Spleen (tissue), 11 donors: ENCODE data around the gene LRRN2. TPM values are rescaled to one million over a fixed set of nuclear protein-coding genes. Genes with fewer than 3 reads are reported as not detected.

Source experiments
- DNase-seq: peaks from one replicate; pipeline ENCODE4 v3.0.0-alpha.2; 2020
- H3K27ac ChIP-seq, 8 donors: fragments of 200-600 bp; sonication (generic) in 7 of 8; 1 replicate in 4 of 8; 2 replicates in 4 of 8; pipeline versions ENCODE4 v1.5.0 to v1.8.0; 2016 to 2021; ENCODE audit warnings: inconsistent platforms in 4 of 8, mild to moderate bottlenecking in 4 of 8, moderate library complexity in 1 of 8
- H3K27me3 ChIP-seq, 7 donors: fragments of 200-600 bp; sonication (generic) in 6 of 7; replicated peaks in 1 of 7; 1 replicate in 4 of 7; 2 replicates in 3 of 7; pipeline versions ENCODE4 v1.5.0 to v1.8.0; 2016 to 2021; ENCODE audit warnings: inconsistent platforms in 3 of 7, mild to moderate bottlenecking in 1 of 7
- H3K36me3 ChIP-seq, 6 donors: fragments of 200-600 bp; sonication (generic) in 5 of 6; 1 replicate in 4 of 6; 2 replicates in 2 of 6; pipeline versions ENCODE4 v1.5.0 to v1.8.0; 2016 to 2021; ENCODE audit warnings: inconsistent platforms in 2 of 6
- H3K4me1 ChIP-seq, 6 donors: fragments of 200-600 bp; sonication (generic) in 5 of 6; 1 replicate in 3 of 6; 2 replicates in 3 of 6; pipeline versions ENCODE4 v1.5.0 to v1.8.0; 2016 to 2021; ENCODE audit warnings: inconsistent platforms in 3 of 6
- H3K4me3 ChIP-seq, 8 donors: fragments of 200-600 bp; sonication (generic) in 7 of 8; 1 replicate in 4 of 8; 2 replicates in 4 of 8; pipeline versions ENCODE4 v1.5.0 to v1.8.0; 2016 to 2021; ENCODE audit warnings: inconsistent platforms in 4 of 8, mild to moderate bottlenecking in 4 of 8, moderate library complexity in 2 of 8
- H3K9me3 ChIP-seq, 8 donors: fragments of 200-600 bp; sonication (generic) in 7 of 8; 1 replicate in 4 of 8; 2 replicates in 4 of 8; pipeline versions ENCODE4 v1.5.0 to v1.8.0; 2016 to 2021; ENCODE audit warnings: inconsistent platforms in 4 of 8
- POLR2A ChIP-seq, 3 donors: fragments of 450-650 bp; IDR thresholded peaks; one replicate each; pipeline ENCODE4 v1.5.1; 2017; ENCODE audit warnings: antibody characterized with exemption in 3 of 3, mild to moderate bottlenecking in 1 of 3
- POLR2AphosphoS5 ChIP-seq, 3 donors: sonication (generic); formaldehyde crosslinking; IDR thresholded peaks; one replicate each; pipeline ENCODE4 v1.5.1; 2017; ENCODE audit warnings: antibody characterized with exemption in 3 of 3
- WGBS, 5 donors: extraction: QIAGEN DNeasy Blood & Tissue Kit in 3 of 5; methylation state at CpG; one replicate each; pipeline versions ENCODE4 v1.1.5 to v1.1.7; 2013 to 2018; 5-methylcytosine and 5-hydroxymethylcytosine counted together
- intact Hi-C: fragments of 100-400 bp; cut with DNase I; formaldehyde crosslinking; loops from one replicate; pipeline ENCODE4 v1.15.0; 2023; ENCODE audit warnings: low total_unique reads
- polyA plus RNA-seq, 3 donors: library from polyadenylated mRNA; stranded (reverse); fragments of 200-250 nt; gene quantifications; one replicate each; pipeline ENCODE4 v1.2.1, GENCODE V29; 2013
- total RNA-seq, 7 donors: library from RNA; depleted of rRNA in 3 of 7; stranded (reverse); fragments of >200 nt in 3 of 7; fragmentation: NEBNext Ultra II Directional in 4 of 7; extraction: Animal tissue kit (Norgen Biotek cat#: 25700) in 4 of 7; gene quantifications; one replicate each; pipeline versions ENCODE4 v1.1.0 to v1.2.1, GENCODE V29; 2016 to 2021
- TF ChIP-seq, protein P1 (sequence below), 11 experiments: fragments of 200-600 bp in 7 of 11; fragments of 450-650 bp in 4 of 11; sonication (generic) in 4 of 11; IDR thresholded peaks in 8 of 11; conservative IDR thresholded peaks in 3 of 11; 1 replicate in 7 of 11; 2 replicates in 4 of 11; pipeline versions ENCODE4 v1.4.0 to v1.8.0; 2016 to 2021; ENCODE audit warnings: antibody characterized with exemption in 11 of 11, inconsistent platforms in 4 of 11, mild to moderate bottlenecking in 1 of 11
- donor health status: healthy with polysubstance abuse.
- donor health status: DM: no; HTN: no; CAD: no; lungs with moderate emphysema.
- donor health status: DM: no; HTN: no; CAD: no.
- donor health status: Bipolar disorder and iron deficiency.
- donor health status: healthy.
- donor health status: DM: no; HTN: no; CAD: no.
- donor health status: DM: yes; HTN: yes; CAD: no.

The LRRN2 gene
- total and polyA plus RNA-seq, 10 donors, result 1.6 to 11.9 (median 4.5) TPM

GRCh38 chr1:204676043-204676442, 9.5 kb downstream of the LRRN2 start:
- no peak overlapping the region for H3K27ac ChIP-seq
- TF ChIP-seq, protein P1, sequence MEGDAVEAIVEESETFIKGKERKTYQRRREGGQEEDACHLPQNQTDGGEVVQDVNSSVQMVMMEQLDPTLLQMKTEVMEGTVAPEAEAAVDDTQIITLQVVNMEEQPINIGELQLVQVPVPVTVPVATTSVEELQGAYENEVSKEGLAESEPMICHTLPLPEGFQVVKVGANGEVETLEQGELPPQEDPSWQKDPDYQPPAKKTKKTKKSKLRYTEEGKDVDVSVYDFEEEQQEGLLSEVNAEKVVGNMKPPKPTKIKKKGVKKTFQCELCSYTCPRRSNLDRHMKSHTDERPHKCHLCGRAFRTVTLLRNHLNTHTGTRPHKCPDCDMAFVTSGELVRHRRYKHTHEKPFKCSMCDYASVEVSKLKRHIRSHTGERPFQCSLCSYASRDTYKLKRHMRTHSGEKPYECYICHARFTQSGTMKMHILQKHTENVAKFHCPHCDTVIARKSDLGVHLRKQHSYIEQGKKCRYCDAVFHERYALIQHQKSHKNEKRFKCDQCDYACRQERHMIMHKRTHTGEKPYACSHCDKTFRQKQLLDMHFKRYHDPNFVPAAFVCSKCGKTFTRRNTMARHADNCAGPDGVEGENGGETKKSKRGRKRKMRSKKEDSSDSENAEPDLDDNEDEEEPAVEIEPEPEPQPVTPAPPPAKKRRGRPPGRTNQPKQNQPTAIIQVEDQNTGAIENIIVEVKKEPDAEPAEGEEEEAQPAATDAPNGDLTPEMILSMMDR (IDR thresholded peaks at IDR 0.05 in 8 of 11, conservative IDR thresholded peaks at IDR 0.05 in 3 of 11), result no peak
- TF ChIP-seq POLR2AphosphoS5 (IDR thresholded peaks at IDR 0.05) (no peak), POLR2A (IDR thresholded peaks at IDR 0.05) (no peak)
- 79 to 97% (median 88%) methylated on average over 2 of the region's 2 CpGs for WGBS, 5 donors
- no peak overlapping the region for H3K4me3 ChIP-seq
- H3K9me3 ChIP-seq, result no peaks in the 10 kb centered on the region
- no peak for DNase-seq
- no peaks in the 10 kb centered on the region for H3K36me3 ChIP-seq
- peaks cover 0 to 15% (median 0%) of the 10 kb centered on the region in 7 donors for H3K27me3 ChIP-seq
- intact Hi-C loops, result no loop called here
- H3K4me1 ChIP-seq, result peaks cover 0 to 8% (median 2%) of the 10 kb centered on the region in 6 donors

GRCh38 chr1:204673909-204674649, 11.5 kb downstream of the LRRN2 start:
- Histone ChIP-seq H3K4me3 (no peak overlapping the region), H3K4me1 (peaks cover 0 to 12% (median 2%) of the 10 kb centered on the region in 6 donors), H3K27ac (no peak overlapping the region), H3K9me3 (no peaks in the 10 kb centered on the region), H3K36me3 (no peaks in the 10 kb centered on the region), H3K27me3 (peaks cover 0 to 15% (median 0%) of the 10 kb centered on the region in 7 donors)
- WGBS, 5 donors, result 45 to 63% (median 56%) methylated on average over 8 of the region's 8 CpGs
- no peak for DNase-seq
- TF ChIP-seq POLR2AphosphoS5 (IDR thresholded peaks at IDR 0.05) (no peak), POLR2A (IDR thresholded peaks at IDR 0.05) (no peak)
- TF ChIP-seq, protein P1 (IDR thresholded peaks at IDR 0.05 in 8 of 11, conservative IDR thresholded peaks at IDR 0.05 in 3 of 11), result no peak
- intact Hi-C loops, result no loop called here

- Histone ChIP-seq H3K36me3 (no peaks in the 10 kb centered on the region), H3K9me3 (no peaks in the 10 kb centered on the region), H3K4me1 (peaks cover 0 to 12% (median 2%) of the 10 kb centered on the region in 6 donors), H3K27me3 (peaks cover 0 to 12% (median 0%) of the 10 kb centered on the region in 7 donors), H3K4me3 (no peak overlapping the region), H3K27ac (no peak overlapping the region)
- no peak for TF ChIP-seq POLR2A (IDR thresholded peaks at IDR 0.05)
- no peak for TF ChIP-seq POLR2AphosphoS5 (IDR thresholded peaks at IDR 0.05)
- TF ChIP-seq, protein P1 (IDR thresholded peaks at IDR 0.05 in 8 of 11, conservative IDR thresholded peaks at IDR 0.05 in 3 of 11), result no peak
- DNase-seq, result no peak
- intact Hi-C loops, result no loop called here
- 73 to 88% (median 79%) methylated on average over 2 of the region's 2 CpGs for WGBS, 5 donors
Measured at GRCh38 chr1:204673209-204673608, 12.3 kb downstream of the LRRN2 start.

DNA sequence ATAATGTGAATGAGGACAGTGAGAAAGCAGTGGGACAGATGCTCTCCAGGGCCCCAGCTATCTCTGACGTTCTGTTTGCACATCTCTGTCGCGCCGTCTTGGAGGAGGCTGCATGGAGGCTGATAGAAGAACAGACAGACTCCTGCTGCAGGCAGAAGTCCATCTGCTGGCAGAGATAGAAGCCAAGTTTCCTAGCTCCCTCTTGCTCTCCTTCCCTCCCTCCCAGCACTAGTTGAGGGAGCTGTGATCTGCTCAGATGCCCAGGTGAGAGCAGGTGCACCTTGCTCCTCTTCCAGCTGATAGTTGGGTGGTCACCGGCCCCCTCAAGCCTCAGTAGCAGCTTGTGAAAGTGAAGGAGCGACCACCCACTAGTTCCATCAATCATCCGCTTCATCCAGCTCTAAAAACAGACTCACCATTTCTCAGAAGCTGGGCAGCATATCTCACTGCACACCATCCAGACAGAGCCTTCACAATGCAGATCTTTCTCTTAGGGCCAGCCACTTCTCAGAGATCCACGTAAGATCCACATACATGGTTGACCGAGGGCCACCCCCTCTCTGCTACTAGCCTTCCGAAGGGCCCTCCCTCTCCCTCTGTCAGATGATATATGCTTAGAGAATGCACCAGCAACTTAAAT, 12.9 kb downstream of the LRRN2 start:
- DNase-seq, result no peak
- peaks cover 0 to 7% (median 1%) of the 10 kb centered on the region in 6 donors for H3K4me1 ChIP-seq
- 78 to 92% (median 86%) methylated on average over 10 of the region's 10 CpGs for WGBS, 5 donors
- intact Hi-C loops, result no loop called here
- H3K36me3 ChIP-seq, result no peaks in the 10 kb centered on the region
- TF ChIP-seq, protein P1 (IDR thresholded peaks at IDR 0.05 in 8 of 11, conservative IDR thresholded peaks at IDR 0.05 in 3 of 11), result no peak
- TF ChIP-seq POLR2AphosphoS5 (IDR thresholded peaks at IDR 0.05), result no peak
- no peak for TF ChIP-seq POLR2A (IDR thresholded peaks at IDR 0.05)
- H3K27ac ChIP-seq, result no peak overlapping the region
- no peaks in the 10 kb centered on the region for H3K9me3 ChIP-seq
- peaks cover 0 to 6% (median 0%) of the 10 kb centered on the region in 7 donors for H3K27me3 ChIP-seq
- no peak overlapping the region for H3K4me3 ChIP-seq
